ENCODE data around the gene CENPT.

DNA sequence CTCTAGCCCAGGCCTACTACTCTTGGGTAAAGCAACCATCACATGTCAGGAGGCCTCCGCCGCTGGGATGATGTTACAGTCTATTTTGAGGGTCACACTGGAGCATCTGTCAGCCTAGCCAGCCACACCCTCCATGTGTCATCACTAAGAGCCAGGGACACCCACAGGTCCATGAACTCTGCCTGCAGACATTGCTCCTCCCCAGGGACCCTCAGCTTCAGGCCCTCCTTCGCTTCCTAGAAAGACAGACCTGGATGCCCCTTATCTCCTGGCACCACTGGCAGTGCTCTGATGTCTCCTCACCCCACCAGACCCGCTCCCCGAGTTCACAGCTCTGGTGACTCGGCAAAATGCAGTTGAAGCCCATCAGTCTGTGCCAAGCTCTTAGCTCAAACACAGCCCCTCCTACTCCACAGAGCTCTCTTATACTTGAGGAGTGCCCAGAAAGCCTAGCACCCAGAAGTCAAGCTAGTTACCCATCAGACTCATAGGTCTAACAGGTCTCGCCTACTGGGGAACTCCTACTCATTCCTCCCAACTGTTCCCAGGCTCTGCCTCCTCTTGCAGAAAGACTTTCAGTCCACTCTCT is 47.1 kb downstream of the CENPT start:
- TF ChIP-seq POLR2A (IDR thresholded peaks at IDR 0.05; ENCODE audit: low read length): peak; percentile 87
- TF ChIP-seq GATA1 (IDR thresholded peaks at IDR 0.05; ENCODE audit: low read depth, low read length): no peak
